Measurements from ENCODE around the gene ADO.

ADO gene

GRCh38 chr10:62830679-62831078 is 26.2 kb downstream of the ADO start:
- no peak overlapping the region for H3K4me3 ChIP-seq (replicated peaks; ENCODE audit: low read depth, low read length)
- no peak for DNase-seq (ENCODE audit: extremely low read depth, low read depth)
- TF ChIP-seq CTCF (IDR thresholded peaks at IDR 0.05; ENCODE audit: low read depth, low read length, missing control alignments) = no peak

- no peak for DNase-seq (ENCODE audit: extremely low read depth, low read depth)
- H3K4me3 ChIP-seq (replicated peaks; ENCODE audit: low read depth, low read length) = no peak overlapping the region
- TF ChIP-seq CTCF (IDR thresholded peaks at IDR 0.05; ENCODE audit: low read depth, low read length, missing control alignments) = no peak
Measured at GRCh38 chr10:62831346-62831745, 26.8 kb downstream of the ADO start.

GRCh38 chr10:62839590-62839989 is 35.1 kb downstream of the ADO start:
- TF ChIP-seq CTCF (IDR thresholded peaks at IDR 0.05; ENCODE audit: low read depth, low read length, missing control alignments) = no peak
- H3K4me3 ChIP-seq (replicated peaks; ENCODE audit: low read depth, low read length) = no peak overlapping the region
- DNase-seq (ENCODE audit: extremely low read depth, low read depth) = no peak

- H3K4me3 ChIP-seq (replicated peaks; ENCODE audit: low read depth, low read length) = no peak overlapping the region
- no peak for TF ChIP-seq CTCF (IDR thresholded peaks at IDR 0.05; ENCODE audit: low read depth, low read length, missing control alignments)
- no peak for DNase-seq (ENCODE audit: extremely low read depth, low read depth)
Measured at GRCh38 chr10:62842983-62843382, 38.5 kb downstream of the ADO start.

- no peak for DNase-seq (ENCODE audit: extremely low read depth, low read depth)
- no peak for TF ChIP-seq CTCF (IDR thresholded peaks at IDR 0.05; ENCODE audit: low read depth, low read length, missing control alignments)
- H3K4me3 ChIP-seq (replicated peaks; ENCODE audit: low read depth, low read length) = no peak overlapping the region
Measured at GRCh38 chr10:62843600-62843999, 39.1 kb downstream of the ADO start.

- H3K4me3 ChIP-seq (replicated peaks; ENCODE audit: low read depth, low read length) = no peak overlapping the region
- TF ChIP-seq CTCF (IDR thresholded peaks at IDR 0.05; ENCODE audit: low read depth, low read length, missing control alignments) = no peak
- DNase-seq (ENCODE audit: extremely low read depth, low read depth) = no peak
Measured at GRCh38 chr10:62844280-62845011, 39.9 kb downstream of the ADO start.

- no peak for DNase-seq (ENCODE audit: extremely low read depth, low read depth)
- TF ChIP-seq CTCF (IDR thresholded peaks at IDR 0.05; ENCODE audit: low read depth, low read length, missing control alignments) = no peak
- no peak overlapping the region for H3K4me3 ChIP-seq (replicated peaks; ENCODE audit: low read depth, low read length)
Measured at GRCh38 chr10:62847433-62847832, 42.9 kb downstream of the ADO start.

All from HFF-Myc (cell line).